ENCODE results near the gene TBC1D9. TPM values are rescaled to one million over a fixed set of nuclear protein-coding genes. Genes with fewer than 3 reads are reported as not detected.
A peak's percentile ranks its signal among the peaks of the same experiment; 100 is the strongest.
"Not testable (repeated sequence)": the region's sequence is repeated elsewhere in the genome, so short reads cannot be mapped to it uniquely, and the experiment has no call there.

The TBC1D9 gene
- total RNA-seq, 4 donors from 2014 or later = 13.0 to 79.2 (median 19.1) TPM

GRCh38 chr4:140793291-140793690, 37.1 kb upstream of the TBC1D9 start:
- TF ChIP-seq CTCF (IDR thresholded peaks at IDR 0.05) (no peak), POLR2A (IDR thresholded peaks at IDR 0.05) (no peak)
- H3K27ac ChIP-seq = no peak overlapping the region
- no peak overlapping the region for H3K4me3 ChIP-seq
- H3K4me1 ChIP-seq = peaks cover 0 to 4% (median 0%) of the 10 kb centered on the region in 4 donors
- peaks cover 0 to 5% (median 0%) of the 10 kb centered on the region in 4 donors for H3K9me3 ChIP-seq
- DNase-seq = no peak
- no peaks in the 10 kb centered on the region for H3K36me3 ChIP-seq
- H3K27me3 ChIP-seq = no peaks in the 10 kb centered on the region

- peak in 2 of 3 donors; percentile 85 to 87 for DNase-seq
These were observed 34.6 kb upstream of the TBC1D9 start for GRCh38 chr4:140790765-140791164.

GRCh38 chr4:140790171-140790570, 34.0 kb upstream of the TBC1D9 start:
- Histone ChIP-seq H3K4me3 (no peak overlapping the region), H3K27me3 (no peaks in the 10 kb centered on the region), H3K4me1 (peaks cover 0 to 4% (median 0%) of the 10 kb centered on the region in 4 donors), H3K36me3 (no peaks in the 10 kb centered on the region), H3K9me3 (peaks cover 0 to 9% (median 0%) of the 10 kb centered on the region in 4 donors), H3K27ac (peak overlapping the region; percentile 25 to 68 (median 58))
- TF ChIP-seq CTCF (IDR thresholded peaks at IDR 0.05) = no peak
- TF ChIP-seq POLR2A (IDR thresholded peaks at IDR 0.05) = no peak
- no peak for DNase-seq

More at GRCh38 chr4:140790765-140791164, 34.6 kb upstream of the TBC1D9 start:
- H3K27me3 ChIP-seq = no peaks in the 10 kb centered on the region
- H3K36me3 ChIP-seq = no peaks in the 10 kb centered on the region
- no peak for TF ChIP-seq POLR2A (IDR thresholded peaks at IDR 0.05)
- no peak for TF ChIP-seq CTCF (IDR thresholded peaks at IDR 0.05)
- H3K9me3 ChIP-seq = peaks cover 0 to 9% (median 0%) of the 10 kb centered on the region in 4 donors
- H3K4me1 ChIP-seq = peaks cover 0 to 4% (median 0%) of the 10 kb centered on the region in 4 donors
- H3K4me3 ChIP-seq = no peak overlapping the region
- peak overlapping the region; percentile 25 to 68 (median 58) for H3K27ac ChIP-seq

- H3K9me3 ChIP-seq = peaks cover 0 to 9% (median 0%) of the 10 kb centered on the region in 4 donors
- DNase-seq = no peak
- H3K27ac ChIP-seq = peak overlapping the region in 2 of 4 donors; percentile 31 to 65
- no peaks in the 10 kb centered on the region for H3K36me3 ChIP-seq
- no peak overlapping the region for H3K4me3 ChIP-seq
- TF ChIP-seq CTCF (IDR thresholded peaks at IDR 0.05) (no peak), POLR2A (IDR thresholded peaks at IDR 0.05) (no peak)
- peaks cover 0 to 4% (median 0%) of the 10 kb centered on the region in 4 donors for H3K4me1 ChIP-seq
- H3K27me3 ChIP-seq = no peaks in the 10 kb centered on the region
These were observed 33.6 kb upstream of the TBC1D9 start for GRCh38 chr4:140789759-140790158.

- not testable (repeated sequence) for H3K4me3 ChIP-seq, H3K36me3 ChIP-seq, H3K4me1 ChIP-seq, H3K27ac ChIP-seq, H3K9me3 ChIP-seq, H3K27me3 ChIP-seq, DNase-seq
These were observed 26.6 kb upstream of the TBC1D9 start for GRCh38 chr4:140782787-140783186.

GRCh38 chr4:140781596-140781995, 25.4 kb upstream of the TBC1D9 start:
- Histone ChIP-seq H3K4me3 (no peak overlapping the region), H3K36me3 (no peaks in the 10 kb centered on the region), H3K27me3 (no peaks in the 10 kb centered on the region), H3K27ac (no peak overlapping the region), H3K4me1 (no peaks in the 10 kb centered on the region), H3K9me3 (no peaks in the 10 kb centered on the region)
- no peak for DNase-seq
- TF ChIP-seq CTCF (IDR thresholded peaks at IDR 0.05) (no peak), POLR2A (IDR thresholded peaks at IDR 0.05) (no peak)
